PC-9 (cell line): Measurements from ENCODE around the gene POGZ. TPM values are rescaled to one million over a fixed set of nuclear protein-coding genes. Genes with fewer than 3 reads are reported as not detected.
"Not testable (repeated sequence)": the region's sequence is repeated elsewhere in the genome, so short reads cannot be mapped to it uniquely, and the experiment has no call there.

Experiments used
- BruUV-seq: library from RNA; stranded (reverse); fragments of 400-500 nt; replicated peaks from 2 replicates; lab custom pipeline; 2021; lab: Mats Ljungman, UMichigan
- CTCF ChIA-PET: fragments of 300-600 bp; sonication (Branson Sonifier 250); formaldehyde crosslinking; loops from one replicate; lab custom pipeline; 2022; ENCODE audit warnings: antibody characterized with exemption; lab: Charles Lee
- POLR2A ChIA-PET: fragments of 300-600 bp; sonication (Branson Sonifier 250); formaldehyde crosslinking; loops from one replicate; lab custom pipeline; 2022; ENCODE audit warnings: antibody characterized with exemption; ENCODE audit not compliant: unreplicated experiment; lab: Charles Lee
- DNase-seq, 2 experiments: peaks; one replicate each; pipeline versions ENCODE4 v3.0.0 to v3.0.0-alpha.2; 2015 to 2022; ENCODE audit warnings: mixed read lengths in 1 of 2
- H2AFZ ChIP-seq: fragments of 200-600 bp; sonication (generic); 2 replicates; pipeline ENCODE4 v1.8.1; 2017; ENCODE audit warnings: antibody characterized with exemption
- H3F3A ChIP-seq: fragments of 200-600 bp; sonication (generic); 2 replicates; pipeline ENCODE4 v1.8.1; 2017; ENCODE audit warnings: antibody characterized with exemption, mild to moderate bottlenecking, low read depth; ENCODE audit not compliant: insufficient read depth
- H3K27ac ChIP-seq: fragments of 200-600 bp; sonication (generic); 2 replicates; pipeline ENCODE4 v1.6.1; 2016; ENCODE audit warnings: mixed run types
- H3K27me3 ChIP-seq: fragments of 200-600 bp; sonication (generic); 2 replicates; pipeline ENCODE4 v1.6.1; 2016; ENCODE audit warnings: low read depth, mixed run types; ENCODE audit not compliant: insufficient read depth
- H3K36me3 ChIP-seq: fragments of 200-600 bp; sonication (generic); 2 replicates; pipeline ENCODE4 v1.6.1; 2016; ENCODE audit warnings: low read depth, mixed run types
- H3K4me1 ChIP-seq: fragments of 200-600 bp; sonication (generic); replicated peaks from 2 replicates; pipeline ENCODE4 v1.6.1; 2016; ENCODE audit warnings: mixed run types; ENCODE audit not compliant: insufficient read depth
- H3K4me2 ChIP-seq: fragments of 200-600 bp; sonication (generic); 2 replicates; pipeline ENCODE4 v1.6.1; 2017; ENCODE audit warnings: mixed run types
- H3K4me3 ChIP-seq: fragments of 200-600 bp; sonication (generic); 2 replicates; pipeline ENCODE4 v1.6.1; 2016; ENCODE audit warnings: mixed run types
- H3K79me2 ChIP-seq: fragments of 200-600 bp; sonication (generic); 2 replicates; pipeline ENCODE4 v1.6.1; 2017; ENCODE audit warnings: low read depth, mixed run types
- H3K9me2 ChIP-seq: fragments of 200-600 bp; sonication (generic); 2 replicates; pipeline ENCODE4 v1.8.1; 2017; ENCODE audit warnings: mild to moderate bottlenecking; ENCODE audit not compliant: insufficient read depth
- H3K9me3 ChIP-seq: fragments of 200-600 bp; sonication (generic); 2 replicates; pipeline ENCODE4 v1.8.1; 2016; ENCODE audit warnings: low read depth; ENCODE audit not compliant: insufficient read depth
- H4K20me1 ChIP-seq: fragments of 200-600 bp; sonication (generic); 2 replicates; pipeline ENCODE4 v1.8.1; 2017; ENCODE audit not compliant: insufficient read depth
- EZH2 ChIP-seq: fragments of 200-600 bp; sonication (generic); IDR thresholded peaks from 2 replicates; pipeline ENCODE4 v1.8.0; 2017; ENCODE audit warnings: antibody characterized with exemption, low read depth
- intact Hi-C: fragments of 100-400 bp; cut with micrococcal nuclease; formaldehyde crosslinking; loops from one replicate; pipeline ENCODE4 v1.10.0; 2022; ENCODE audit not compliant: unreplicated experiment
- total RNA-seq: library from RNA; stranded (reverse); gene quantifications from 2 replicates; pipeline ENCODE4 v1.2.3, GENCODE V29; 2021
- TF ChIP-seq, protein P1 (sequence below): fragments of 200-600 bp; sonication (generic); conservative IDR thresholded peaks from 2 replicates; pipeline ENCODE4 v1.6.1; 2017; ENCODE audit warnings: mixed run types, antibody characterized with exemption, mild to moderate bottlenecking, moderate library complexity

The POGZ gene
- total RNA-seq, 1 experiment from 2014 or later = 71.0 TPM

DNA sequence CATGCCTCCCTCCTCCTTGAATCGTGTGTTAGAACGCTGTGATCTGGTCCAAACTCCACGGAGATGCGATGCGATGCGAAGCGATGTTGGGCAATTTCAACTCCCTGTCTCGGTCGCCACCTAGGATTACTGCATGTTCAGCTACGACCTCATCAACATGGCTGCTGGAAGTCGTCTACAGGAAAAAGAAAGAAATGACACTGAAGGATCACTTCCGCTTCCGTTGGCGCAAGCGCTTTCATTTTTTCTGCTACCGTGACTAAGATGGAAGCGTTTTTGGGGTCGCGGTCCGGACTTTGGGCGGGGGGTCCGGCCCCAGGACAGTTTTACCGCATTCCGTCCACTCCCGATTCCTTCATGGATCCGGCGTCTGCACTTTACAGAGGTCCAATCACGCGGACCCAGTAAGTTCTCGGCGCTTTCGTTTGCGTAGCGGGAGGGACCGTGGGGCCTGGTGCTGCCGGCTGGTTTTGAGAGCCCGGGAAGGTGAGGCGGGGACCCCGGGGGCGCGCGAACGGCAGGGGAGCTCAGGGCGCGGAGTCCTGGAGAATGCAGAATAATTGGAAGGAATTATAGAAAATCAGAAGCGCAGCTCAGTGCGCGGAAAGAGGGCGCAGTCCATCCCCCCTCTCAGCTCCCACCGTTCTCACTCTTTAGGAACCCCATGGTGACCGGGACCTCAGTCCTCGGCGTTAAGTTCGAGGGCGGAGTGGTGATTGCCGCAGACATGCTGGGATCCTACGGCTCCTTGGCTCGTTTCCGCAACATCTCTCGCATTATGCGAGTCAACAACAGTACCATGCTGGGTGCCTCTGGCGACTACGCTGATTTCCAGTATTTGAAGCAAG is 59.7 kb downstream of the POGZ start, which contains the start of gene PSMB4:
Gene PSMB4, plus strand, starts transcription at position 250 of the 848 bp plus-strand sequence. Its CDS starts 15 bp downstream, at position 265.
- peaks cover 23% of the 10 kb centered on the region for H3K79me2 ChIP-seq
- BruUV-seq = TSS peak; percentile 72
- H3K4me1 ChIP-seq = peaks cover 12% of the 10 kb centered on the region
- ChIA-PET POLR2A (interaction anchor here (0.6 to 0.7 kb wide), 2 partner anchors 118 to 335 kb away, joined by 4 to 10 read pairs; no protein-coding TSS in a partner anchor), CTCF (interaction anchor here (0.7 to 1.1 kb wide), 8 partner anchors 9 to 340 kb away, joined by 3 to 5 read pairs (median 3); no protein-coding TSS in a partner anchor)
- no peaks in the 10 kb centered on the region for H3K9me3 ChIP-seq
- H3K4me3 ChIP-seq = peak within 1 kb of the TSS; percentile 91
- peak within 1 kb of the TSS; percentile 58 for H3K27ac ChIP-seq
- peaks cover 42% of the 10 kb centered on the region for H3F3A ChIP-seq
- H3K9me2 ChIP-seq = no peaks in the 10 kb centered on the region
- H3K27me3 ChIP-seq = no peaks in the 10 kb centered on the region
- H3K4me2 ChIP-seq = peak within 1 kb of the TSS; percentile 96
- peaks cover 21% of the 10 kb centered on the region for H3K36me3 ChIP-seq
- no peak for TF ChIP-seq EZH2
- TF ChIP-seq, protein P1, sequence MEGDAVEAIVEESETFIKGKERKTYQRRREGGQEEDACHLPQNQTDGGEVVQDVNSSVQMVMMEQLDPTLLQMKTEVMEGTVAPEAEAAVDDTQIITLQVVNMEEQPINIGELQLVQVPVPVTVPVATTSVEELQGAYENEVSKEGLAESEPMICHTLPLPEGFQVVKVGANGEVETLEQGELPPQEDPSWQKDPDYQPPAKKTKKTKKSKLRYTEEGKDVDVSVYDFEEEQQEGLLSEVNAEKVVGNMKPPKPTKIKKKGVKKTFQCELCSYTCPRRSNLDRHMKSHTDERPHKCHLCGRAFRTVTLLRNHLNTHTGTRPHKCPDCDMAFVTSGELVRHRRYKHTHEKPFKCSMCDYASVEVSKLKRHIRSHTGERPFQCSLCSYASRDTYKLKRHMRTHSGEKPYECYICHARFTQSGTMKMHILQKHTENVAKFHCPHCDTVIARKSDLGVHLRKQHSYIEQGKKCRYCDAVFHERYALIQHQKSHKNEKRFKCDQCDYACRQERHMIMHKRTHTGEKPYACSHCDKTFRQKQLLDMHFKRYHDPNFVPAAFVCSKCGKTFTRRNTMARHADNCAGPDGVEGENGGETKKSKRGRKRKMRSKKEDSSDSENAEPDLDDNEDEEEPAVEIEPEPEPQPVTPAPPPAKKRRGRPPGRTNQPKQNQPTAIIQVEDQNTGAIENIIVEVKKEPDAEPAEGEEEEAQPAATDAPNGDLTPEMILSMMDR = no peak; the same call in 1 of the 2 replicates
- DNase-seq = peak; percentile 70 to 85
- intact Hi-C loops = loop anchor here (1.0 to 2.0 kb wide), 2 partner anchors 53 to 98 kb away; partner anchors contain the start of gene RFX5
- no peaks in the 10 kb centered on the region for H4K20me1 ChIP-seq
- H2AFZ ChIP-seq = peak within 1 kb of the TSS; percentile 89

DNA sequence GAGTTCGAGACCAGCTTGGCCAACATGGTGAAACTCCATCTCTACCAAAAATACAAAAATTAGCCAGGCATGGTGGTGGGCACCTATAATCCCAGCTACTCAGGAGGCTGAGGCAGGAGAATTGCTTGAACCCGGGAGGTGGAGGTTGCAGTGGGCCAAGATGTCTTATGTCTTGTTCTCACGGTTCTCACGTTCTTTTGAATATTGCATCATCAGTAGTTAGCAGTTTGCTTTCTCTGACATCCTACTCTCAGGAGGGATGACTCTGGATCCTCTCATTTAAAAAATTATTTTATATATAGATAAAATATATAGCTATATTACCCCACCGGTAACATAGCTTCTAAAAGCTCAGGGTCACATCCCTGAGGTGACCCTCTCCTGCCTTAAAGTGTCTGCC is 63.0 kb downstream of the POGZ start:
- CTCF ChIA-PET, BruUV-seq: not testable (repeated sequence)

DNA sequence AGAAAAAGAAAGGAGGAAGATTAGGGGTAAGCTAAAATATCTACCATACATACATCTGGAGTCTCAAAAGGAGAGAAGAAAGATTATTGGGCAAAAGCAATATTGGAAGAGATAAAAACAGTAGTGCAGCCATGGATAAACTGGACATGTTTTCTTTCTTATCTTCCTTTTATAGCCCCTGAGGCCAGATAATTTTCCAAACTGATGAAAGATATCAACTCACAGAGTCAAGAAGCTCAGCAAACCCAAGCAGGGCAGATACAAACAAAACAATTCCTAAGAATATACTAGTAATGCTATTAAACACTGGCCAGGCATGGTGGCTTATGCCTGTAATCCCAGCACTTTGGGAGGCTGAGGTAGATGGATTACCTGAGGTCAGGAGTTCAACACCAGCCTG is 65.7 kb downstream of the POGZ start:
- intact Hi-C loops = no loop called here
- Histone ChIP-seq H3K4me3 (no peak overlapping the region), H3K27ac (no peak overlapping the region), H3K79me2 (no peaks in the 10 kb centered on the region), H3K27me3 (no peaks in the 10 kb centered on the region), H3K4me1 (no peaks in the 10 kb centered on the region), H2AFZ (no peak overlapping the region), H3K9me3 (no peaks in the 10 kb centered on the region), H3K36me3 (no peaks in the 10 kb centered on the region), H4K20me1 (no peaks in the 10 kb centered on the region), H3K9me2 (no peaks in the 10 kb centered on the region), H3K4me2 (no peak overlapping the region), H3F3A (peaks cover 7% of the 10 kb centered on the region; the same call in 1 of the 2 replicates)
- TF ChIP-seq, protein P1 = no peak
- no peak for TF ChIP-seq EZH2
- no peak for DNase-seq
- no TSS peak for BruUV-seq
- POLR2A ChIA-PET = interaction anchor here (0.6 kb wide), 1 partner anchor 17 kb away, joined by 4 read pairs; no protein-coding TSS in a partner anchor
- CTCF ChIA-PET = no interaction called here

More for the DNA sequence above, 63.0 kb downstream of the POGZ start:
- Histone ChIP-seq H3F3A (peaks cover 15% of the 10 kb centered on the region), H3K79me2 (peaks cover 19% of the 10 kb centered on the region), H3K4me1 (peaks cover 12% of the 10 kb centered on the region)
- H4K20me1 ChIP-seq, DNase-seq, H3K4me3 ChIP-seq, H3K27me3 ChIP-seq, H3K9me3 ChIP-seq, intact Hi-C loops, H3K4me2 ChIP-seq, H3K9me2 ChIP-seq, H3K27ac ChIP-seq, H2AFZ ChIP-seq, H3K36me3 ChIP-seq: not testable (repeated sequence)
- POLR2A ChIA-PET = interaction anchor here (0.7 kb wide), 1 partner anchor 107 kb away, joined by 6 read pairs; no protein-coding TSS in a partner anchor
